ENCODE results near the gene ING1. TPM values are rescaled to one million over a fixed set of nuclear protein-coding genes. Genes with fewer than 3 reads are reported as not detected.
"Not testable (repeated sequence)": the region's sequence is repeated elsewhere in the genome, so short reads cannot be mapped to it uniquely, and the experiment has no call there.

Gene ING1
- total RNA-seq, 1 donor from 2014 or later: 26.0 TPM

DNA sequence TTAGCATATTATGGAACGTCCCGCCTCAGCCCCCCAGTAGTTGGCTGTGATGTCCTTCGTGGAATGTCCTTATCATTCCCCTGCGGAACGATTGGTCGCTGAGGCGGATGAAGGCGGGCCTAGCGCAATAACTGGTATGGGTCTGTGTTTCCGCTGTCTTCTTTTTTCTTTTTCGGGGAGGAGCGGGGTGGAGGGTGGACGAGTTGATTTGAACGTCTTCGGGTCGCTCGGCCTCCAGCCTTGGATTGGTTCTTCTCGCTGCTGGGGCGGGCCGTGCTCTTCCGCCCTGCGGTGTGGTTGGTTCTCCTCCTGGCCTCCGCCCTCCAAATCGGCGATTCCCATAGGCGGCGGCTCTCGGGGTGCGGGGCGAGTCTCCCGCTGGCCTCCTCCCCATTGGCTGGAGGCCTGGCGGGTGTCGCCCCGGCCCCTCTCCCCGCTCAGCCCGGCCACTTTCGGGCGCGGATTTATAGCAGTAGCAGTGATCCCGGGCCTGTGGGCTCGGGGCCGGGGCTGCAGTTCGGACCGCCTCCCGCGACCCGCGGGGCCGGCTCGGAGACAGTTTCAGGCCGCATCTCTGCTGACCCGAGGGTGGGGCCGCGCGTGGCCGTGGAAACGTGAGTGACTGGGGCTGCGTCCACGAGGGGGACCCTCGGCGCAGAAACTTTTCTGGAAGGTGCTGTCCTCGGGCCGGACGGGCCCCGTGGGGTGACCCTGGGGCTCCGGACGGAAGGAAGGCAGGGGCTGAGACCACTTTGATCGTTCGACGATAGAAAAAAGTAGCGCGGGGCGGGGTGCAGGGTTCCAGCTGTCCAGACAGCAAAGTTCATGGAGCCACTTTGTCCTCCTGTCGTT, 2.1 kb downstream of the ING1 start:
- peak; percentile 100 for DNase-seq

DNA sequence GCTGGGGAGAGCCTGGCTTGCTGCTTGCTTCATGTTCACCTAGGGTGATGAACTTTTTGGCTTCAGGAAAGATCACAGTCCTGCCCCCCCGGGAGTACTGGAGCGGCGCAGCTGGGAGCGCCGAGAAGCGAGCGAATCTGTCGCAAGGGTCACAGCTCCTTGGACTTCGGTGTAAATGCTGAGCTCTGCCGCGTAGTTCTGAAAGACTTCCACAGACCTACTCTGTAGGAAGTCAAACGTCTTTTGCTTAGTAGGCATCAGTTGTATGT, 2.7 kb downstream of the ING1 start:
- no peak for DNase-seq

DNA sequence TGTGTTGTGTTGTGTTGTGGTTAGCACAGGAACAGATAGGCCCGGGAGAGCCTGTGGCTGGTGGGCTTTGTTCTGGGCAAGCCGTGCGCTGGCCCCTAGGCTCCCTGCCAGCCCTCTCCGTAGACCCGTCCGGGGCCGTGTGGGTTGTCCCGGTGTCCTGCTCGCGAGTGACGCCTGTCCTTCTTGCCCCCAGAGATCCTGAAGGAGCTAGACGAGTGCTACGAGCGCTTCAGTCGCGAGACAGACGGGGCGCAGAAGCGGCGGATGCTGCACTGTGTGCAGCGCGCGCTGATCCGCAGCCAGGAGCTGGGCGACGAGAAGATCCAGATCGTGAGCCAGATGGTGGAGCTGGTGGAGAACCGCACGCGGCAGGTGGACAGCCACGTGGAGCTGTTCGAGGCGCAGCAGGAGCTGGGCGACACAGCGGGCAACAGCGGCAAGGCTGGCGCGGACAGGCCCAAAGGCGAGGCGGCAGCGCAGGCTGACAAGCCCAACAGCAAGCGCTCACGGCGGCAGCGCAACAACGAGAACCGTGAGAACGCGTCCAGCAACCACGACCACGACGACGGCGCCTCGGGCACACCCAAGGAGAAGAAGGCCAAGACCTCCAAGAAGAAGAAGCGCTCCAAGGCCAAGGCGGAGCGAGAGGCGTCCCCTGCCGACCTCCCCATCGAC, 5.7 kb downstream of the ING1 start:
- DNase-seq: no peak

DNA sequence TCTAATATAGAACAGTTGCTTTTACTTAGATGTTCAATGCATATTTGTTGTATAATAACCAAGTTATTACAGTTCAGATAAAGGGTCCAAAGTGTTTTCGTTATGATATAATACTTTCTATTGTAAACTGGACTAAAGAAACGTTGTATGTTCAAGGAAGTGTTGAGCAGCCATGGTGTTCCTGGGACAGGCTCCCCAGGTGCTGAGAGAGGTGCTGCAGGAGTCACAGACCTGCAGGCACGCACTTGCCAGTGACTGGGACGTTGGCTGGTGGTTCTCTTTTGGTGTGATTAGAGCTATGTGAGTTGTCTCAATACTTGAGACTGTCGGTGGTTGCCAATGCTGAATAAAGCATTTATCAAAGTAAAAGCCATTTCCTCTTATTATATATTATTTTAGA, 9.5 kb downstream of the ING1 start:
- DNase-seq: no peak

DNA sequence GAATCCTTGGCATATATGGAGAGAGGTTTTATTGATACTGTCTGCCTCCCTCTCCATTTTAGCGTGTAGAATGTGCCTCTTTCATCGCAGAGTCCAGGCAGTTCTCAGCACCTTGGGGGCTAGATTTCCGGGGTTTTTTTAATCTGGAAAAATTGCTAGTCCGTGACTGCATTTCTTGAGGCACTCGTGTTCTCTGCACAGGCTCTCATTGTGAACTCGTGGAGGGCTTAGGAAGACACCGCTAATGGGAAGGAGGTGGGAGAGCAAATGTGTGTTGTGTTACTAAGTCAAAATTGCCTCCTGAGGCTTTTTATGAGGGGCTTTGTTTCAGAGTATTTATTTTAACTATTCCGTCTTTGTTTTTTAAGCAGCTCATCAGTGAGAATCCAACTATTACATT, 10.1 kb downstream of the ING1 start:
- no peak for DNase-seq

DNA sequence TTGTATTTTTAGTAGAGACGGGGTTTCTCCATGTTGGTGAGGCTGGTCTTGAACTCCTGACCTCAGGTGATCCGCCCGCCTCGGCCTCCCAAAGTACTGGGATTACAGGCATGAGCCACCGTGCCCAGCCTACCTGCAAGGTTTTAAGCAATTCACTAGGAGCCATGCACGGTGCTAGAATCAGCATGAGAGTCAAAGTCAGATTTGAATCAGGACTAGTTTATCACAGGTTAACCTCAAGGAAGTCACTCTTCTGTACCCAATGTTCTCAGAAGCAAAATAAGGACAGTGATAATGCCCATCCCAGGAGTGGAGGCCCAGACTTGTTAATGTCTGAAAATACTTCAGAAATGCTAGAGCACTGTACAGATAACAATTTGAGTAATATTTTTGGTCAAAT, 12.7 kb downstream of the ING1 start:
- DNase-seq: not testable (repeated sequence)

DNA sequence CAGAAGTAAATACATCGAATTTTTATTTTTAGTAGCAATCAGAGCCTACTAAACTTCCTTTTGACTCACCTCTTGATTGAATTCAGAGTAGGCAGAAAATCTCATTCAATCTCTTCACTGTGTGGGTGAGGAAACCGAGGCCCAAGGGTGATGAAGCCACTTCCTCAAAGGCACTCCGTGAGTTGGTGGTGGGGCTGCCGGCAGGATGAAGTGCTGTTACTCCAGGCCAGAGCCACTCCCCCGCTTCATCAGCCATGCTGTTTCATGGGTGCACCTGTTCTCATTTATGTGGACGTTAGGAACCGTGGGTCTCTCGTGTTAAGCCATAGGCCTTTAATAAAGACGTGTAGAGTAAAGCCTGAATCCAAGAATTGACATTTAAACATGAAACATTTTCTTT, 13.2 kb downstream of the ING1 start:
- DNase-seq: no peak

DNA sequence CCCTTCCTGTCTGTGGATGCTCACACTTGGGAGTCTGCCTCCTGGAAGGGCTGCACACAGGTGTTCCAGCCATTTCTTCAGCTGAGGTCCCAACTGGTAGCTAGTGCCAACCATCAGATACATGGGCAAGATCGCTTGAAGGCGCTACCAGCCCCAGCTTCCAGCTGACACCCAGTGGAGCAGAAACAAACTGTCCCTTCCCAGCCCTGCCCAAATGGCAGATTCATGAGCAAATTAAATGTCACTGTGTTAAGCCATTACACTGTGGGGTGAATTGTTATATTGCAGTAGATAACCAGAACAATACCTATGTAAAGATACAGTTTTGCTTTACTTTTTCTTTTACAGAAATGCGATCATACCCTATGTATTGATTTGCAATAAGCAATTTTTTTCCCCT, 17.6 kb downstream of the ING1 start:
- DNase-seq: no peak

DNA sequence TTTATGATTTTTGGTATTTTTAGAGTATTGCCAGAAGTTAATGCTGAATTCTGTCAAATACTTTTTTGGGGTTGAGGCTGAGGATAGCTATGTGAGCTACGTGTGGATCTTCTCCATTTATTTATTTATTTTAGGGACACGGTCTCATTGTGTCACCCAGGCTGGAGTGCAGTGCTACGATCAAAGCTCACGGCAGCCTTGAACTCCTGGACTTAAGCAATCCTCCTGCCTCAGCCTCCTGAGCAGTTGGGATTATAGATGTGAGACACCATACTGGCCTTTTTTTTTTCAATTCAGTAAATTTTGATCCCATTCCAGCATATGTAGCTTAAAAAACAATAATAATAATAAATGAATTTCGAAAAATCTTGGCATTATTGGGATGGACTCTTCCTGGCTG, 21.1 kb downstream of the ING1 start:
- no peak for DNase-seq

DNA sequence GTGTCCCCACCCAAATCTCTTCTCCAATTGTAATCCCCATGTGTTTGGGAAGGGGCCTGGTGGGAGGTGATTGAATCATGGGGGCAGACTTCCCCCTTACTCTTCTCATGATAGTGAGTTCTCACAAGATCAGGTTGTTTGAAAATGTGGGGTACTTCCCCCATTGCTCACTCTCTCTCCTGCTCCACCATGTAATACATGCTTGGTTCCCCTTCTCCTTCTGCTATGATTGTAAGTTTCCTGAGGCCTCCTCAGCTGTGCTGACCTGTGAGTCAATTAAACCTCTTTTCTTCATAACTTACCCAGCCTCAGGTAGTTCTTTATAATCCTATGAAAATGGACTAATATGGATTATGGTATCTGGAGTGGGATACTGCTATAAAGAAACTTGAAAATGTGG, 24.1 kb downstream of the ING1 start:
- DNase-seq: no peak

DNA sequence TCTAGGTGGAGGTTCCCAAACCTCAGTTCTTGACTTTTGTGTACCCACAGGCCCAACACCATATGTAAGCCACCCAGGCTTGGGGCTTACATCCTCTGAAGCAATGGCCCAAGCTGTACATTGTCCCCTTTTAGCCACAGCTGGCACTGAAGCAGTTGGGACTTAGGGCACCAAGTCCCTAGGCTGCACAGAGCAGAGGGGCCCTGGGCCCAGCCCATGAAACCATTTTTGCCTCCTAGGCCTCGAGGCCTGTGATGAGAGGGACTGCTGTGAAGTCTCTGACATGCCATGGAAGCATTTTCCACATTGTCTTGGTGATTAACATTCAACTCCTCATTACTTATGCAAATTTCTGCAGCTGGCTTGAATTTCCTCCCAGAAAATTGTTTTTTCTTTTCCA, 30.2 kb downstream of the ING1 start:
- DNase-seq: no peak

DNA sequence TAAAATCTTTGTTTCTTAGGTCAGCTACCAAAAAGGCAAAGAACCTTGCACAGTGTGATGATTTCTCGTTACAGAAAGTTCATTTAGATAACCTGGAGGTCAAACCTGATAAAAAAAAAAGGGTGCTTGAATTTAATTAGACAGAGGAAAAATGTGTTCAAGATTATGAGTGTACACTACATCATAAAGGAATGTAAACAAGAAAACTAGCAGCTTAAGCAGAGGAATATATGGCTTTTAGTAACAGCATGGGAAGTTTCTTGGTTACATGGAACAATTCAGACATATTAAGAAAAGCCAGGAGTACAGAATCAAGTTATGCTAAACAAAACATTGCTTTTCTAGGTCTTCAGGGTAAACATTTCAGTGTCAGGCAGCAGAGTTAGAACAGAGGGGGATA, 32.9 kb downstream of the ING1 start:
- DNase-seq: peak; percentile 46

DNA sequence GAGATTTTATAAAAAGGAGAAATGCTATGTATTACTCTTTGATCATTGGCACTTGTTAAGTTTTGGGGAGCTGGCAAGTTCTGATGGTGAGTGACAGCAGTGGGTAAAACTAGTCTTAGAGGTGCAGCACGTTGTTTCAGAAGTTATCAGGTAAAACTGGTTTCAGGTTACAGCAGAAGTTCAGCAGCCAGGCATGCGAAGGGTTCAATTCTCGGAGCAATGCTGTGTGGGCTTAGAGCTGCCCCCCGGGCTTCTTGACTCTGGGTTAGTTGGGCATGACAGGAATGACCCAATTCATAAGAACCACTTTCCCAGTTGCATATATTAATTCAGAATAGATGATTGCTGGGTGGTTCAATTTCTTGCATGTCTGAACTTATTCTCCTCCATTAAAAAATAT, 34.8 kb downstream of the ING1 start:
- DNase-seq: no peak

DNA sequence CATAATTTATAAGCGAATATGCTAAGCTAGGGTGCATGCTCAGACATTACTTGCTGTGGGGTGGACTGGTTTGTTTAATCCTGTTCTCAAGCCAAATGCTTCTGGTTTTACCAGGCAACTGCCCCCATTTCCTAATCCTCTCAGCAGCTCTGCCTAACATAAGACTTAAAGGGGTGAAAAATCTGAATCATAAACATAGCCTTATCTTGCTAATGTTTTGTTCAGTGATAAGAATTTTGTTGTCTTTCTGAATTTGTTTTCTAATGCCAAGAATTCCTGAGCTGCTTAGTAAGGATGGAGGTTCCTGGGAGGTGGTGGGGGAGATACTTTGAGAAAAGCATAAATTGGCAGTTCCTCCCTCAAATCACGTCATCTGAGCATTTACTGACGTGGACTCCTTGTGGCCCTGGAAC, 42.7 kb downstream of the ING1 start:
- DNase-seq: no peak

DNA sequence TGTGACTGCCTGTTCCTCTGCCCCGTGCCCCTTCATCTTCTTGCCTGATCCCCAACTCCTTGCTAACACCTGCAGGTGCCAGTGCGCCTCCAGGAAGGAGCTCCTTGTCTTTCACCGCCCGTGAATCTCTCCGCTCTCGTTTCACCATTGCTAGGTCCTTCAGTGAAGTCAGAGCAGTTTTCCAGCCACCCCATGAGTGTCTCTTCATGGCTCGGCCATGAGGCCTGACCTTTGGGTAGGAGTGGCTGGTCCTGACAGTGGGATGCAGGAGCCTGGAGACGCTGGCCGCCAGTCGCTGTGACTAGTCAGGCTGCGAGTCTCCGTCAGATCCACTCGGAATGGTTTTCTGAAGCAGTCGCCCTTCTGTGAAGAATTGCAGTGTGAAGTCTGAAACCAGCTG, 43.8 kb downstream of the ING1 start:
- DNase-seq: no peak

DNA sequence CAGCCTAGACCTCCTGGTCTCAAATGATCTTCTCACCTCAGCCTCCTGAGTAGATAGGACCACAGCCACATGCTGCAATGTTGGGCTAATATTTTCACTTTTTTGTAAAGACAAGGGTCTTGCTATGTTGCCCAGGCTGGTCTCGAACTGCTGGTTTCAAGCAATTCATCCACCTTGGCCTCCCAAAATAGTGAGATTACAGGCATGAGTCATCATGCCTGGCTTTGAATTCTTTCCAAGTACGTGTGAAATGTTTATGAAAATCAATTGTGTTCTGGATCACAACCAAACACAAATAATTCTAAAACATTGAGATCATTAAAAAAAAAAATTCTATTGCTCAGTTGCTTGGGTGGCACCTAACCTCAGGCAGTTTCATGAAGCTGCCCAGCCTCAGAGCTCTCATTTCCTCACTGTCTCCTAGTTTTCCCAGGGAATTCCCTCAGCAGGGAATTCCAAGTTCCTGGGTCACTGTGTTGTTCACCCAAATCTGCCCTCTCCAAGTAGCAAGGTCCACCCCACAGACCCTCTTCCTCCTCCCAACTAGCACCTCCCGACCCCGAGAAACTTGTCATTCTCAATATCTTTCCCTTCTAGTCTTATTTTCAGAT, 44.8 kb downstream of the ING1 start:
- no peak for DNase-seq

DNA sequence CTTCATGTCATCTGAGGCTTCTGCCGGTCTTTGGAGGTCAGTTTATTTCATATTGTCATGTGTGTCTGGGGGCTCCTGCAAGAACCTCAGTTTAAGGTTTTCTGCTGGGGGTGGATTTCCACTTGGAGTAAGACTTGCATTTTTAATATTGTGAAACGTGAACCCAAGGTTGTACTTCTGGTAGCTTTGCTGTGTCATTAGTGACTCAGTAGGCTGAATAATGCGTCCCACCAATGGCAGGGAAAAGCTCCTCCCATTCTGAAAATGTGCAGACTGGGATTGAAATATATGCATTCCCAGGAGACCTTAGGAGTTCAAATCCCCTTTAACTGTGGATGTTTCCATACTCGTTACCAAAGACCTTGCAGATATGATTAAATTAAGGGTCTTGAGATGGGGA, 46.2 kb downstream of the ING1 start:
- DNase-seq: no peak

DNA sequence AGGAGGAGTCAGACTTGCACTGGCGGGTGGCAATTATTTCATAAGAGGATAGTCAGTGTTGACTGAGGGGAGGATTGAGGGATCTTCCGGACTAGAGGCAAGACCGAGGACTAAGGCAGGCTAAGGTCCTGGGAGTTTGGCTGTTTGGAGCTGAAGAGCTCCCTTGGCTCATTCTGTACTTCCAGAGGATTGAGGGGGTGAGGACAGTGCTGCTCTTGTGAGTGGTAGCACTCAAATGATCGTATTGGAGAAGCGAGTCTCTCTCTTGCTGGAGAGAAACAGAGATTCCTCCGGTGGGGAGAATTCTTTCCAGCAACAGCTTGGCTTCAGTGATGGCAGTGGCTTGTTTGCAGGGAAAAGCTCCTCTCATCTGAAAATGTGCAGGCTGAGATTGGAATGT, 47.1 kb downstream of the ING1 start:
- no peak for DNase-seq

DNA sequence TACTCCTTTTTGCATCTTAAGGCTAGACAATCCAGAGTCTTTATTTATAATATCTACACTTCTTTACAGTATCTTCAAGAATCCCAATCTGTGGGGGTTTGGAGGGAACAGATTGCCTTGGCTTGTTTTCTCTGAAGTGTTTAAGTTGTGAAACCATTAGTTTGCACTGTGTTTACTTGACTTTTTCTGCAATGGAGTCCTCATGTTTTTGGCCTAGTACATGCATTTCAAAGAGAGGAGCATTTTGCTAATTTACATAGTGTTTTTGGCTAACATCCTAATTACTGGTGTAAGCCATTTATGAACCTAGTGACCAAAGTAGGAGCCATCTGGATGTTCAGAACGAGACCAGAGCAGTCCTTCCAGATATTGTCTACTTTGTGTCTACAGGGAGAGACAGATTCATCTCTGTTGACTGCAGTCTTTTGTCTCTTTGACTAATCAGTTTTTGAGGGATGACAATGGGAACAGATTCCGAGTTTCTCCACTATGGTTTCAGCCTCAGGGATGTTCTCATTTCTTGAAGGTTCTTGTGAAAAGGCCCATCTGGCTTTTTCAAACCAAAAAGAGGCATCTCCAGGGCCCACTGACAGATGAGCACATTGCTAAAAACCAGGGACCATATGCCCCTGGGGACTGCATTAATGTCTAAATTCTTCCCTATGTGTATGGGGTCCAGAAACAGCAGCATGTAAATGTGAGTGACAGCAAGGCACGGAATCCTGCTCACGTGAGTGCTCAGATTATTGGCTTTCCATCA, 53.4 kb downstream of the ING1 start:
- DNase-seq: no peak

DNA sequence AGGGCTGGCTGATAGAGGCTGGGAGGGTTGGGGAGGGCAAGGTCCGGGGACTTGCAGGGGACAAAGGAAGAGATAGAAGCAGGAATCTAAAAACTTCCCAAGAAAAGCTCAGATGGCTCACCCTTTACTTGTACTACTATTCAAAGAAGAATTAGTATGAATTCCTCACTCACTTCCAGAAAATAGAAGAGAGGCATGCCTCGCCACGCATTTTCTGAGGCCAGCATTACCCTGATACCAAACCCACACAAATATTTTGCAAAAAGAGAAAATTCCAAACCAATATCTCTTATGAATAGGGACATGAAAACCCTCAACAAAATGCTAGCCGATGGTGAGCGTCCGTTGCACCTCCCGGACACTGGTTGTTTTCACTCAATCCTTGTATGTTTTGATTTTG, 54.0 kb downstream of the ING1 start:
- no peak for DNase-seq

DNA sequence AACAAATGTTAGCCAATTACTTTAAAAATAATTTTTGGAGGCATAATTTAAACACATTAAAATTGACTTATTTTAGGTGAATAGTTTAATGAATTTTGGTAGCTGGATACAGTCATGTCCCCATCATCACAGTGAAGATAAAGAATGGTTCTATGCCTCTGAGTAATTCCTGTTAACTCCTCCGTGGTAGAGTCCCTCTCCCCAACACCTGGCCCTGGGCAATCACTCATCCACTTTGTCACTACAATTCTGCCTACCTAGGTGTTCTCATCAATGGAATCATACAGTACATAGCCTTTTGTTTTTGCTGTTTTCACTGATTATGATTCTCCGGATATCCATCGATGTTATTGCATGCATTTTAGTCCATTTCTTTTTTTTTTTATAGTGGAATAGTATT, 55.6 kb downstream of the ING1 start:
- no peak for DNase-seq

DNA sequence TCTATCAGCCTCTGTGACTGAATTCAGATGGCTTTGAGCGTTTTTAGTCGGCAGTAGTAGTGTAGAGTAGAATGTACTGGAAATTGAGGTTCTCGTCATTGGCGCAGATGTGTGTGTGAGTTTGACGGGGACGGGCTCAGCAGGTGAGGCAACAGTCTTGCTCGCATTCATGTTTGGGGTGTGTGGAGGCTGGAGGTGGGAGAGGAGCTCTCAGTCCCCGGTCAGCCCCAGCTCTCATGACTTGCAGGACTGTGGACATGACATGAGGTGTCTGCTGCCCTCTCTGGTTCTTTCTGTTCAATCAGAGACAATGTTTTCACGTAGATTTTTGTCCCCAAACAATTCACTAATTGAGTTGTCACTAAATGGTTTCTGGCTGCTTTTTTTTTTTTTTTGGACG, 57.2 kb downstream of the ING1 start:
- DNase-seq: no peak

DNA sequence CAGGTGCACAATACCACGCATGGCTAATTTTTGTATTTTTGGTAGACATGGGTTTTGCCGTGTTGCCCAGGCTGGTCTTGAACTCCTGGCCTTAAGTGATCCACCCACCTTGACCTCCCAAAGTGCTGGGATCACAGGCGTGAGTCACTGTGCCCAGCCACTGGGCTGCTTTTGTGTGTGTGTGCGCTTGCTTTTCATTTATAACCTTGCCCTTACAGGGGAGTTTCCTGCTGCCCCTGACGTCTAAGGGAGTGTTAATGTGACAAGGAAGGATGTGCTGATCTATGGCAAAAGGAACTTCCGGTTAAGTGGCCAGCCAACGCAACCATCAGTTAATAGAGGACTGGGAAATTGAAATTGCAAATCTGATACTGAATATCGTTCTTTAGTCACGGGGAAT, 57.7 kb downstream of the ING1 start:
- DNase-seq: no peak
